Left cardiac atrium (tissue), 4 donors: ENCODE data around the gene IRX4. TPM values are rescaled to one million over a fixed set of nuclear protein-coding genes. Genes with fewer than 3 reads are reported as not detected.
"Not testable (repeated sequence)": the region's sequence is repeated elsewhere in the genome, so short reads cannot be mapped to it uniquely, and the experiment has no call there.

Experiments
- ATAC-seq, 2 donors: fragments of 200-7000 bp; cut with Tn5 transposase; one replicate each; pipeline ENCODE4 v1.9.1; 2020; ENCODE audit warnings: mild to moderate bottlenecking in 2 of 2, moderate library complexity in 2 of 2
- DNase-seq: peaks from one replicate; pipeline ENCODE4 v3.0.0-alpha.2; 2020
- intact Hi-C, 2 donors: fragments of 100-400 bp; cut with DNase I; formaldehyde crosslinking; loops; one replicate each; pipeline versions ENCODE4 v1.14.1 to v1.15.1; 2022 to 2023
- total RNA-seq, 2 donors: library from RNA; stranded (reverse); fragmentation: NEBNext Ultra II Directional; extraction: Animal tissue kit (Norgen Biotek cat#: 25700); gene quantifications; one replicate each; pipeline ENCODE4 v1.2.1, GENCODE V29; 2021
- donor health status: DM: no; HTN: yes; CAD: no.
- donor health status: DM: no; HTN: yes; CAD: no; lungs with severe emphysema.
- donor health status: DM: yes; HTN: yes; CAD: no.
- donor health status: Dilated cardiomyopathy.

The IRX4 gene
- total RNA-seq, 2 donors from 2014 or later, result 0.18 to 0.50 TPM

DNA sequence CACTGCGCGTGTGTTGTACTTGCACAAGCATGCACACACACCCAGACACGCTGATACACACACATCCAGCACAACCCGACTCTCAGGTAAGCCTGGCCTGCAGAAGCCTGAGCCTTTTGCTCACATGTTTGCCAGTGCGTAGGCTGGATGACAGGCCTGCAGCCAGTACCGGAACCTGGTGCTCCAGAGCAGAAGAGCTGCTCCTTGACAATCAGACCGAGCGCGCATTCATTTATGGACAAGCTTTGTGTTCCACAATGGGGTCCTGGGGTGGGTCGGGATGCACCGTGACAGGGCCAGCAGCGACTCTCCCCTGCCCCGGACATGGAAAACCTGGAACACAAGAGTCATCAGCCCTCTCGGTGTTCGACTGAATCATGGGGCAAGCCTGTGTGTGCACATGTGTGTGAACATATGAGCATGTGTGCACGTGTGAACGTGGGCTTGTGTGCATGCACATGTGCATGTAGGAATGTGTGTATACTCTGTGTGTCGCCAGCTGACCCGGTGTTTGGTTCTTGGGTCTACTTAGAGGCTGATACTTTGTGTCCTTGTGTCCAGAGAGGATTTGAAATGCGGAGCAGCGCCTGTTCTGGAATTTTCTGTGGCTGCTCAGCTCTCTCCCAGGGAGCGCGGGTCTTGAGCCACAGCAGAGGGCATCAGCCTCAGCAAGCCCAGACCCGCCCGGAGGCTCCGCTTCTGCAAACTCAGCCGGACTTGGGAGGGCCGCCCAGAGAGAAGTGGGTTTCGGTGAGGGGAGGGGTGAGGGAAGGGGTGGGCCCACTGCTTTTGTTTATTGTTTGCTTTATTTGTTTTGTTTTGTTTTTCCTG lies 32.2 kb downstream of the IRX4 start:
- no peak for DNase-seq
- intact Hi-C loops, result no loop called here
- ATAC-seq, result no peak

- ATAC-seq (no peak), DNase-seq (no peak)
- intact Hi-C loops, result no loop called here
Measured at GRCh38 chr5:1847611-1848010, 35.1 kb downstream of the IRX4 start.

DNA sequence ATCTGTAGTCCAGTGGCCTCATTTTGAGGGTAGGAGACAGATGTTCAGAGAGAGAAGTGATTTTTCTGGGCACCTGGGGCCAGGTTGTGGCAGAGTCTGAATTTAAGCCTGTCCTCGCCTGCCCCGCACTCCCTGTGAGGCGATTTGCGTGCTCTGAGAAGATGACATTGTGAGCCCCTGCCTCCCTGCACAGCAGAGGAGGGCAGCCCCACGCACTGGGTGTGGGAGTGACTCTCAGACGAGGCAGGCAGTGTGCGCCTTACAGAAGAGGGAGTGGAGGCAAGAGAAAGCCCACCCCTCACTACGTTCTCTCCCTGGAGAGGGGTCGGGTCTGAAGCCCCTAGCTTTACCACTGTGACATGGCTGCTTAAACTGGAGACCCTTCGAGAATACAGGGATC lies 35.7 kb downstream of the IRX4 start:
- ATAC-seq (no peak), DNase-seq (peak; percentile 8)
- intact Hi-C loops, result no loop called here

DNA sequence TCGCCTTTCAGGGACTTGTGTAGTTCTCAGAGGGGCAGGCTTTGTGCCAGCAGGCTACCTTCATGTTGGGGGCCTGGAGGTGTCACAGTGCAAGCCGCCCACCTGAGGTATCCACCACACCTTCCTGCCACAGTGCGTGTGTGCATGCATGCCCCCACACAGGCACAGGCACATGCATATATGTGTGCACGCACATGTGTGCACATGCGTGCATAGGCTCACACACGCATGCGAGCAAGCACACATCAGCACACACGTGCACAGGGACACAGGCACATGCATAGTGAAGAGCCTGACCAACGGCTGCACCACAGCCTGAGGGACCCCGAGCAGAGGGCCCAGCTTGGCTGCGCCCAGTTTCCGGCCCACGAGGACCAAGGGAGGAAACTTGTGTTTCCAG lies 36.1 kb downstream of the IRX4 start:
- no peak for ATAC-seq
- peak; percentile 6 for DNase-seq
- intact Hi-C loops, result no loop called here

DNA sequence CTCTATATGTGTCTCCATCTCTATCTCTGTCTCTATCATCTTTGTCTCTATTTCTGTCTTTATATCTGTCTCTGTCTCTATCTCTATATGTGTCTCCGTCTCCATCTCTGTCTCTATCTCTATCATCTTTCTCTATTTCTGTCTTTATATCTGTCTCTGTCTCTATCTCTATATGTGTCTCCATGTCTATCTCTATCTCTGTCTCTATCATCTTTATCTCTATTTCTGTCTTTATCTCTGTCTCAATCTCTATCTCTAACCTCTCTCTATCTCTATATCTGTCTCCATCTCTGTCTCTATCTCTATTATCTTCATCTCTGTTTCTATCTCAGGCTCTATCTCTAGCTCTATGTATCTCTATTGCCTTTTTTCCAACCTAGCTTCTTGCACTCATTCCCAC lies 37.0 kb downstream of the IRX4 start:
- no peak for ATAC-seq
- DNase-seq, result no peak
- intact Hi-C loops, result no loop called here

- ATAC-seq (no peak), DNase-seq (no peak)
- intact Hi-C loops, result no loop called here
Measured at GRCh38 chr5:1844708-1845436, 37.9 kb downstream of the IRX4 start.

DNA sequence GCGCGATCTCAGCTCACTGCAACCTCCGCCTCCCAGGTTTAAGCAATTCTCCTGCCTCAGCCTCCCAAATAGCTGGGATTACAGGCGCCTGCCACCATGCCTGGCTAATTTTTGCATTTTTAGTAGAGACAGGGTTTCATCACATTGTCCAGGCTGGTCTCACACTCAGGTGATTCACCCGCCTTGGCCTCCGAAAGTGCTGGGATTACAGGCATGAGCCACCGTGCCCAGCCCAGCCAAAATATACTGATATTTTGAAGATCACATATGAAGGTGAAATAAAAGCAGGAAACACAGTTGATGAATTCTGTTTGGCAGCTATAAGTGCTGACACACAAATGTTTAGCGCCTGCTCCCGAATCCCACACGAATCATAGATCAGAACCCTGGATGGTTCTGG lies 39.0 kb downstream of the IRX4 start:
- ATAC-seq, DNase-seq, intact Hi-C loops: not testable (repeated sequence)

DNA sequence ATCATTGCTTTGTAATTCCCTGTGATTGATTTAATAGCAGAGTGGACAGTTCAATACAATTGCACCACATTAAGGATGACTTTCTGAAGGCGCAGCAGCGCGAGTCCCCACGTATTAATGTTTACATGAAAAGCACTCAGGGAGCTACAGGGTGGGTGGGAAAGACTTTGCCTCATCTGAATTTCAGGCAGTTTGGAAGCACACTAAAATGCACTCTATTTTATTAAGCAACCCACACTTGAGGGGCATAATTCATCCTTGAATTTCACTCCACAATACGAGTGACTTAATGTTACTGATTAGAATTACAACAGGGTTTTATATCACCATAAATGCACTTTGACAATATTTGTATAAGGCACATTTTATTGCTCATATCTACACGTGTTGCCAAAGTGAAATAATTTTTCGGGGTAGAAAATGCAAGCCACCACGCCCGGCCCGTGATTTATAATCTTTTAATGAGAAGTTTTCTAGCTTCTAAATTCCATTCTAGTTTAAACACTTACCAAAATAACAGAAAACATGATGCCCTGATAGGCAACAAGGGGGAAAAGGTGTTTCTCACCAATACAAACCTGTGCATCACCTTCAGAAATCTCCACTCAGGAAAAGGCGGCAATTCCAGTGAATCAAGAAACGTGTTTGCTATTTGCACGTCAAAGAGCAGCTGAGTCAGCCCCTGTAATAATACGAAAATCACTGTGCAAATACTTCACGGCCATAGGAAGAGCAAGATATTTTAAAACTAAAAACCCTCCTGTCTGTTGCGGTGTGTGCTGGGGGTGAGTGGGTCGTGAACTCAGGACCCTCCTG lies 40.5 kb downstream of the IRX4 start:
- DNase-seq (no peak), ATAC-seq (no peak)
- intact Hi-C loops, result no loop called here

DNA sequence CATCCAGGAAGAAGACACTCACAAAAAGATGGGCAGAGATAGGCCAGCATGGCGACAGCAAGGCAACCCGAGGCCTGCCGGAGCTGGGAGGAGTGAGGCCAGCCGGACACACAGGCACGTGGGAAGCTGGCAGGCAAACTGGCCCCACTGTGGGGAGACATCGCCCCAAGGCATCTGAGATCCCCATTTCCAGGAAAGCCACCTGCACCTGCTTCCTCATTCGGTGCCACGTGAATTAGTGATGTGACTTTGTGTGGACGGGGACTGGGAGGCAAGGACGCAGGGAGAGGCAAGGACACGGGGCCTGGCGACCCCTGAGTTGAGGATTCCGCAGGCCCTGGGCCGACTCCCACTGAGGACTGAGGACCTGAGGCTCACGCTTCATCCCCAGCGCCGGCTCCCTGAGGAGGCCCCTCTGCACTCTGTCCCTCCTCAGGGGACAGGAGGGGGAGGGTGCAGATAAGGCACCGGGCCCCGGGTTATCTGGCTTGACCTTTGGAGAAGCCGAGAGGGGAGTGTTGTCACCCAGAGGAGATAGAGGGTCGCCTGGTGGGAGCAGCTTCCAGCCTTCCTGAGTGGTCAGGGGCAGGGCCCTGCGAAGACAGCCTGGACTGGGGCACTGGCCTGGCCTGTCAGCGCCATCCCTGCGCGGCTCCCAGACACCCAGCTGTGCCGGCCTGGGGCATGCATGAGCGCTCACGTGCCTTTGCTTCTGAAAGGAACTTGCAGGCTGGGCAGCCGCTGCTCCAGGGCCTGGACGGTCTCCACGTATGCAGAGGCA lies 41.8 kb downstream of the IRX4 start:
- DNase-seq (peak; percentile 46), ATAC-seq (peak; percentile 85 to 86)
- intact Hi-C loops, result no loop called here

- no peak for DNase-seq
- ATAC-seq, result no peak
- intact Hi-C loops, result no loop called here
Measured at GRCh38 chr5:1840071-1840547, 42.6 kb downstream of the IRX4 start.

DNA sequence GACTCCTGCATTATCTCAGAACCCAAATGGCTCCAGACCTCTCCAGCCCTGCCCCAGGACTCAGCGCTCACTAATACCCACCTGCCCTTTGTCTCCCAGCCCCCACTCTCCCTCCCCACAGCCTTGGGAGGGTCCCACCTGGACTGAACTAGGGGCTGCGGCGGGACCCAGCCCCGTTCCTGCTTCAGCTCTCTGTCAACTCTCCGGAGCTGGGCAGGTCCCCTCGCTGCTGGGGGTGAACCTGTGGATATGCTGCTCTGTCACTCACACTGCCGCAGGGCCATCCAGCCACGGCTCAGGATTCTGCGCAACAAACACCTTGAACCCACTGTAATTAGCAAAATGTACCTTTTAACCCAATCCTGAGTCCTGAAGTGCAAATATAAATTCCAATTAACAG lies 44.7 kb downstream of the IRX4 start:
- no peak for ATAC-seq

DNA sequence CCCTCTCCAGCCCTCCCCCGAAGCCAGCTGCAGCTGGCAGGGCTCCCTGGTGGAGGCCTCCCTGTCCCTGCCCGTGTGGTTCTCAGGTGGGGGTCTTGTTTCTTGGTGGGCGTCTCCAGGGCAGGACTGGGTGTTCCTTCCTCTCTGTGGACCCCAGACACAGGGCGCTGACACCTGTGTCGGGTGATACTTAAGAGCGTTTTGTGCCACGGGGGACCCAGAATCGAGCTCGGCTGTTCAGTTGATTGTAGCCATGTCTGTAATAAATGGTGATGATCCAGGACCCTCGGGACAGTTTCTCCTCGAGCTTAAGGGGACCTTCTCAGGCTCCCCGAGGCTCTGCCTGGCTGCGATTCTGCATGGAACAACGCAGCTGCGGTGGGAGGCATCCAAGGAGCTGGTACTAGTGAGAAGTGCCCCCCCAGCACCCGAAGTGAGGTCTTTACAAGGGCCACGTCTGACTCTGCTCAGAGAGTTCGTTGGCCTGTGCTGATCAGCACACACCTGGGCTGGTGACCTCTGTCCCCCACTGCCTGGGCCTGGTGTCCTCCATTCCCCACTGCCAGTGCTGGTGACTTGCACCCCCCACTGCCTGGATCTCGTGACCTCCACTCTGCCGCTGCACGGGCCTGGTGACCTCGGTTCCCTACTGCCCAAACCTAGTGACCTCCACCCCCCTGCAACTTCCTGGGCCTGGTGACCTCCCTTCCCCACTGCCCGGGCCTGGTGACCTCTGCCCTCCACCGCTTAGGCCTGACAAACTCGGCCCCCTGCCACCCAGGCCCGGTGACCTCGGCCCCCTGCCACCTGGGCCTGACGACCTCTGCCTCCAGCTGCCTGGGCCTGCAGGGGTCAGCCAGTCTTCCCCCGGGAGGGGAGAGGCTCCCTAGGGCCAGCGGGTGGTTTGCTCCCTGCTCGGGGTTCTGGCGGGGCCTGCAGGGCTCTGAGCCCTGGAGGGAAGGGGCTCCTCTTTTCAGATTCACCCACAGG lies 45.5 kb downstream of the IRX4 start:
- intact Hi-C loops, result no loop called here
- DNase-seq (no peak), ATAC-seq (no peak)

More for the DNA sequence above, 44.7 kb downstream of the IRX4 start:
- DNase-seq, result no peak
- intact Hi-C loops, result no loop called here

GRCh38 chr5:1836176-1836890 lies 46.4 kb downstream of the IRX4 start:
- ATAC-seq, result peak; percentile 29 to 64

GRCh38 chr5:1835431-1835830 lies 47.3 kb downstream of the IRX4 start:
- intact Hi-C loops, result no loop called here
- ATAC-seq, result no peak
- no peak for DNase-seq

More at GRCh38 chr5:1836176-1836890, 46.4 kb downstream of the IRX4 start:
- no peak for DNase-seq
- intact Hi-C loops, result no loop called here

GRCh38 chr5:1834721-1835429 lies 47.9 kb downstream of the IRX4 start:
- ATAC-seq (no peak), DNase-seq (no peak)
- intact Hi-C loops, result no loop called here

DNA sequence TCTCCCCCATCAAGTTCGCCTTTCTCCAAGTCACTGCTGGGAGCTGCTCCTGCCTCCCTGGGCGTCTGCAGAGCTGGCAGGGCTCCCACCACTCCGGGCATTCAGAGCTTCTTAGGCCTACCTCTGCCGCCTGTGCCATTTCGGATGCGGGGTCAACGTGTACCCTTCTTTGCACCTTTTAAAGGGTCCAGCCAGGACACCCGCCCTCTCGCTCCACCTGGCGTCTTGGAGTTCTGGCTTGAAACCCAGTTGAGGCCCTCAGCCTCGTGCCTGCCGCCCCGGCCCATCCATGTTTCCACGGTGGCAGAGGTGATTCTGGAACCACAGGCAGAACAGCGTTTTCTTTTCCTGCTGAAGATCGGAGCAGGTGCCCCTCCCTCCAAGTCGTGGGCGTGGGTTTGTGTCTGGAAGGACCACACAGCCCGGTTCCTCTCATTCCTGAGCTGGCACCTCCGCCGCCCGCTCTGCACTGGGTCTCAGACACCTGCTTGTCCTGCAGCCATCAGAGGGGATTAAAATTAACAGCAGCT lies 48.6 kb downstream of the IRX4 start:
- no peak for ATAC-seq
- DNase-seq, result no peak
- intact Hi-C loops, result no loop called here
